SK-N-SH treated with all-trans-retinoic acid at 6 μM for 48 hours (cell line): Measurements from ENCODE around the gene SMIM14.

Experiments used
- ARNTL ChIP-seq: fragments of 450-650 bp; formaldehyde crosslinking; IDR thresholded peaks from 2 replicates; pipeline ENCODE4 v1.5.0; 2020; ENCODE audit warnings: low read depth, mild to moderate bottlenecking, moderate library complexity, borderline replicate concordance
- BACH2 ChIP-seq: fragments of 250-450 bp; sonication (Bioruptor Pico); IDR thresholded peaks from 2 replicates; pipeline ENCODE4 v1.9.0; 2021; ENCODE audit warnings: mild to moderate bottlenecking, borderline replicate concordance
- GLIS3 ChIP-seq: fragments of 250-450 bp; sonication (Bioruptor Pico); IDR thresholded peaks from 2 replicates; pipeline ENCODE4 v1.5.0; 2020; ENCODE audit warnings: mild to moderate bottlenecking, moderate library complexity
- RARB ChIP-seq: fragments of 250-450 bp; sonication (Bioruptor Pico); IDR thresholded peaks from 2 replicates; pipeline ENCODE4 v1.8.0; 2021; ENCODE audit warnings: mild to moderate bottlenecking, moderate library complexity
- SNAI2 ChIP-seq: fragments of 250-450 bp; sonication (Bioruptor Pico); IDR thresholded peaks from 2 replicates; pipeline ENCODE4 v1.5.0; 2020; ENCODE audit warnings: mild to moderate bottlenecking, moderate library complexity
- TCF4 ChIP-seq: fragments of 250-450 bp; sonication (Bioruptor Pico); IDR thresholded peaks from 2 replicates; pipeline ENCODE4 v1.8.0; 2021; ENCODE audit warnings: mild to moderate bottlenecking, moderate library complexity, borderline replicate concordance
- ZFP30 ChIP-seq: fragments of 450-650 bp; formaldehyde crosslinking; IDR thresholded peaks from 2 replicates; pipeline ENCODE4 v1.5.0; 2022; ENCODE audit warnings: mild to moderate bottlenecking, moderate library complexity
- ZNF565 ChIP-seq: fragments of 450-650 bp; formaldehyde crosslinking; conservative IDR thresholded peaks from 2 replicates; pipeline ENCODE4 v1.5.0; 2020; ENCODE audit warnings: low read depth, mild to moderate bottlenecking, moderate library complexity
- ZNF70 ChIP-seq: fragments of 450-650 bp; formaldehyde crosslinking; IDR thresholded peaks from 2 replicates; pipeline ENCODE4 v1.5.0; 2020; ENCODE audit warnings: mild to moderate bottlenecking, moderate library complexity
- TF ChIP-seq, protein P1 (sequence below): fragments of 250-450 bp; sonication (Bioruptor Pico); IDR thresholded peaks from 2 replicates; pipeline ENCODE4 v1.5.1; 2020; ENCODE audit warnings: low read depth, mild to moderate bottlenecking, moderate library complexity

GRCh38 chr4:39568805-39569204 lies 69.9 kb downstream of the SMIM14 start:
- TF ChIP-seq TCF4 (CRISPR knock-in tag), result no peak
- no peak for TF ChIP-seq ZFP30
- TF ChIP-seq GLIS3 (CRISPR knock-in tag), result no peak
- no peak for TF ChIP-seq SNAI2
- TF ChIP-seq, protein P1, sequence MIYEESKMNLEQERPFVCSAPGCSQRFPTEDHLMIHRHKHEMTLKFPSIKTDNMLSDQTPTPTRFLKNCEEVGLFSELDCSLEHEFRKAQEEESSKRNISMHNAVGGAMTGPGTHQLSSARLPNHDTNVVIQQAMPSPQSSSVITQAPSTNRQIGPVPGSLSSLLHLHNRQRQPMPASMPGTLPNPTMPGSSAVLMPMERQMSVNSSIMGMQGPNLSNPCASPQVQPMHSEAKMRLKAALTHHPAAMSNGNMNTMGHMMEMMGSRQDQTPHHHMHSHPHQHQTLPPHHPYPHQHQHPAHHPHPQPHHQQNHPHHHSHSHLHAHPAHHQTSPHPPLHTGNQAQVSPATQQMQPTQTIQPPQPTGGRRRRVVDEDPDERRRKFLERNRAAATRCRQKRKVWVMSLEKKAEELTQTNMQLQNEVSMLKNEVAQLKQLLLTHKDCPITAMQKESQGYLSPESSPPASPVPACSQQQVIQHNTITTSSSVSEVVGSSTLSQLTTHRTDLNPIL, result no peak
- no peak for TF ChIP-seq RARB (CRISPR knock-in tag)
- TF ChIP-seq BACH2 (CRISPR knock-in tag), result no peak
- TF ChIP-seq ARNTL (CRISPR knock-in tag), result no peak
- no peak for TF ChIP-seq ZNF70 (CRISPR knock-in tag)
- TF ChIP-seq ZNF565 (CRISPR knock-in tag), result no peak
